Measurements from ENCODE around the gene AP2S1. TPM values are rescaled to one million over a fixed set of nuclear protein-coding genes. Genes with fewer than 3 reads are reported as not detected.

AP2S1 gene
- total and polyA plus RNA-seq, 2 of the 4 experiments (the other 2 are of a cell fraction) = 144 to 274 TPM

GRCh38 chr19:46868025-46868802, 17.6 kb upstream of the AP2S1 start:
- Histone ChIP-seq H2AK5ac (ENCODE audit: low read depth, low read length) (no peak overlapping the region), H4K20me1 (ENCODE audit: insufficient read depth, low read length) (peaks cover 77% of the 10 kb centered on the region), H2BK5ac (ENCODE audit: low read depth, low read length, poor library complexity, severe bottlenecking) (no peak overlapping the region), H3K36me3 (ENCODE audit: control insufficient read depth, insufficient read depth, low read length) (no peaks in the 10 kb centered on the region), H4K5ac (ENCODE audit: low read depth, low read length) (no peak overlapping the region), H3K79me1 (ENCODE audit: low read depth in 1 of 2, low read length in 2 of 2) (peaks cover 28 to 72% of the 10 kb centered on the region in 2 experiments), H3K18ac (ENCODE audit: low read depth, low read length) (no peak overlapping the region), H4K91ac (ENCODE audit: insufficient read depth, low read depth, low read length) (no peak overlapping the region), H3K9me3 (ENCODE audit: control insufficient read depth, insufficient read depth, low read length) (no peaks in the 10 kb centered on the region), H2BK20ac (ENCODE audit: low read depth, low read length) (no peak overlapping the region), H3K27ac (ENCODE audit: insufficient read depth, low read length) (no peak overlapping the region), H3K4ac (ENCODE audit: low read depth, low read length) (no peak overlapping the region), H2BK120ac (ENCODE audit: low read depth, low read length) (no peak overlapping the region), H3K4me3 (ENCODE audit: insufficient read depth, low read depth, low read length) (no peak overlapping the region), H3K23ac (ENCODE audit: low read depth, low read length) (no peak overlapping the region), H2BK15ac (ENCODE audit: low read depth, low read length) (no peak overlapping the region), H3K4me1 (ENCODE audit: control insufficient read depth, insufficient read depth, low read length) (peaks cover 18% of the 10 kb centered on the region), H3K56ac (ENCODE audit: extremely low read depth, insufficient read depth, low read length) (no peak overlapping the region), H3K4me2 (ENCODE audit: low read depth, low read length) (no peak overlapping the region), H2AK9ac (replicated peaks; ENCODE audit: low read depth, low read length, poor library complexity) (no peak overlapping the region), H4K8ac (ENCODE audit: low read depth in 2 of 2, low read length in 2 of 2) (no peak overlapping the region), H3K14ac (replicated peaks; ENCODE audit: low read depth, low read length) (no peak overlapping the region), H3K9ac (ENCODE audit: low read depth, low read length) (no peak overlapping the region), H2AFZ (replicated peaks; ENCODE audit: low read length, poor library complexity) (no peak overlapping the region), H3K27me3 (ENCODE audit: control insufficient read depth, insufficient read depth, low read length) (no peaks in the 10 kb centered on the region), H3K9me1 (ENCODE audit: insufficient read depth, low read length) (peaks cover 25% of the 10 kb centered on the region)
- no peak for ATAC-seq (ENCODE audit: low read depth)
- no peak for TF ChIP-seq NFE2L2 (IDR thresholded peaks at IDR 0.05; ENCODE audit: low read depth, low read length)
- no peak for TF ChIP-seq ELK1 (IDR thresholded peaks at IDR 0.05; ENCODE audit: borderline replicate concordance, low read depth, low read length)
- TF ChIP-seq RAD21 (IDR thresholded peaks at IDR 0.05; ENCODE audit: low read length) = no peak
- TF ChIP-seq FOS (IDR thresholded peaks at IDR 0.05; ENCODE audit: low read depth, low read length) = no peak
- no peak for TF ChIP-seq SMC3 (IDR thresholded peaks at IDR 0.05; ENCODE audit: low read depth, low read length)
- TF ChIP-seq MAZ (IDR thresholded peaks at IDR 0.05; ENCODE audit: borderline replicate concordance, low read depth, low read length) = no peak
- TF ChIP-seq USF2 (IDR thresholded peaks at IDR 0.05; ENCODE audit: low read depth, low read length) = no peak
- TF ChIP-seq MAFK (IDR thresholded peaks at IDR 0.05; ENCODE audit: low read depth, low read length) = no peak
- TF ChIP-seq CEBPB (IDR thresholded peaks at IDR 0.05; ENCODE audit: low read depth, low read length) = no peak
- no peak for TF ChIP-seq RCOR1 (IDR thresholded peaks at IDR 0.05; ENCODE audit: insufficient replicate concordance, low read length)
- no peak for TF ChIP-seq BHLHE40 (IDR thresholded peaks at IDR 0.05; ENCODE audit: low read depth, low read length)
- TF ChIP-seq RFX5 (IDR thresholded peaks at IDR 0.05; ENCODE audit: low read depth, low read length) = no peak
- no peak for TF ChIP-seq POLR2A (IDR thresholded peaks at IDR 0.05; ENCODE audit: low read depth, low read length)
- no peak for TF ChIP-seq CHD1 (IDR thresholded peaks at IDR 0.05; ENCODE audit: low read depth, low read length)
- TF ChIP-seq CTCF (conservative IDR thresholded peaks at IDR 0.05; ENCODE audit: low read depth, low read length) = no peak
- no peak for TF ChIP-seq MXI1 (IDR thresholded peaks at IDR 0.05; ENCODE audit: borderline replicate concordance, low read depth, low read length)
- no CpG with 5 or more reads among the region's 4 CpGs for WGBS, 2 experiments (ENCODE audit: extremely low coverage in 2 of 2, insufficient read length in 1 of 2)
- ChIA-PET POLR2A (ENCODE audit: unreplicated experiment) (interaction anchor here (0.6 kb wide), 1 partner anchor 23 kb away, joined by 5 read pairs; no protein-coding TSS in a partner anchor), CTCF (no interaction called here)
- in situ Hi-C loops (cut with MboI; ENCODE audit: low sequenced_read_pairs) = no loop called here
- intact Hi-C loops (cut with micrococcal nuclease) = no loop called here
- no peak for DNase-seq
- BruUV-seq (replicated peaks) = no TSS peak
- dilution Hi-C loops (cut with HindIII; ENCODE audit: low sequenced_read_pairs, unreplicated experiment) = no loop called here

All from IMR-90 (cell line).